Measurements from ENCODE around the gene DAGLA.

DAGLA gene

DNA sequence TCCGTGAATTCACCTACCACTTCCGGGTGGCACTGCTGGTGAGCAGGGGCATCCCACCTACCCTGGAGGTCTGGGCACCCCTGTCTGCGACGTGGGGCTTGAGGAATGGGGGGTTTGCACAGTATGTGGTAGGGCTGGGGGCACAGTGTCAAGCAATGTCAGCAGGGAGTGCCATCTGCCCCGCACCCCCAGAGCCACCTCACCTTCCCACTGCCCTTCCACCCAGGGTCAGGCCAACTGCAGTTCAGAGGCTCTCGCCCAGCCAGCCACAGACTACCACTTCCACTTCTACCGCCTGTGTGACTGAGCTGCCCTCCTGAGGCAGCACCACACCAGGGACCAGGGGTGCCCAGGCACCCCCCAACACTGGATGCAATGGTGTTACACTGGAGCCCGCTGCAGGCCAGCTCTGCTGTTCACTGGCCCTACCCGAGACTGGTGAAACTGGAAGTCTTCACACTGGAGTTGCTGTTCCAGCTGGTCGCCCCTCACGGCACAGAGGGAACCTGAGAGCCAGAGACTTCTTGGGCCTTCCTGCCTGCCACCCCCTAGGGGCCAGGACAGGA, 105.7 kb downstream of the DAGLA start:
- DNase-seq, result no peak

GRCh38 chr11:61787928-61788491, 107.8 kb downstream of the DAGLA start:
- peak; percentile 31 to 39 for DNase-seq

- DNase-seq, result peak; percentile 59 to 75
These were observed 111.6 kb downstream of the DAGLA start for GRCh38 chr11:61791737-61792309.

- DNase-seq, result peak; percentile 88 to 92
These were observed 112.3 kb downstream of the DAGLA start, which contains the start of the genes FEN1 and TMEM258 for GRCh38 chr11:61792310-61793082. Gene FEN1, plus strand, starts transcription at chr11:61792911. Its CDS starts 2,451 bp downstream, at chr11:61795362. Gene TMEM258, minus strand, starts transcription at chr11:61792599. Its CDS starts 41 bp downstream, at chr11:61792558.

- no peak for DNase-seq
These were observed 113.1 kb downstream of the DAGLA start for GRCh38 chr11:61793083-61793828.

DNA sequence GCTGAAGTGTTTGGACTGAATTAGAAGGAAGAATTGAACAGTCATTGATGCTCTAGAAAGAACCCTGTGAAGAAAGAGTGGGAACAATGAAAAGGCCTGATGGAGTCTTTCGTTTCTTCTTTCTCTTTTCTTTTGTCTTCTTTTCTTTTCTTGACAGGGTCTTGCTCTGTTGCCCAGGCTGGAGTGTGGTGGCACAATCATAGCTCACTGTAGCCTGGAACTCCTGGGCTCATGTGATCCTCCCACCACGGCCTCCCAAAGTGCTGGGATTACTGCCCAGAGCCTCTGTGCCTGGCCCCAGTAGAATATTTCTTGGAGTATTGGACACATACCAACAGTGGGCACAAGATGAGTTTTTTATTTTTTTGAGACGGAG, 113.6 kb downstream of the DAGLA start:
- no peak for DNase-seq

GRCh38 chr11:61794579-61794978, 114.4 kb downstream of the DAGLA start:
- DNase-seq, result no peak

GRCh38 chr11:61795459-61795858, 115.3 kb downstream of the DAGLA start:
- no peak for DNase-seq

DNA sequence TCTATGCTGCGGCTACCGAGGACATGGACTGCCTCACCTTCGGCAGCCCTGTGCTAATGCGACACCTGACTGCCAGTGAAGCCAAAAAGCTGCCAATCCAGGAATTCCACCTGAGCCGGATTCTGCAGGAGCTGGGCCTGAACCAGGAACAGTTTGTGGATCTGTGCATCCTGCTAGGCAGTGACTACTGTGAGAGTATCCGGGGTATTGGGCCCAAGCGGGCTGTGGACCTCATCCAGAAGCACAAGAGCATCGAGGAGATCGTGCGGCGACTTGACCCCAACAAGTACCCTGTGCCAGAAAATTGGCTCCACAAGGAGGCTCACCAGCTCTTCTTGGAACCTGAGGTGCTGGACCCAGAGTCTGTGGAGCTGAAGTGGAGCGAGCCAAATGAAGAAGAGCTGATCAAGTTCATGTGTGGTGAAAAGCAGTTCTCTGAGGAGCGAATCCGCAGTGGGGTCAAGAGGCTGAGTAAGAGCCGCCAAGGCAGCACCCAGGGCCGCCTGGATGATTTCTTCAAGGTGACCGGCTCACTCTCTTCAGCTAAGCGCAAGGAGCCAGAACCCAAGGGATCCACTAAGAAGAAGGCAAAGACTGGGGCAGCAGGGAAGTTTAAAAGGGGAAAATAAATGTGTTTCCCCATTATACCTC, 115.8 kb downstream of the DAGLA start:
- no peak for DNase-seq

Data from SHP77 (cell line).